ENCODE data around the gene FBXO31.
"Not testable (repeated sequence)": the region's sequence is repeated elsewhere in the genome, so short reads cannot be mapped to it uniquely, and the experiment has no call there.

FBXO31 gene

GRCh38 chr16:87391324-87391949 lies 7.9 kb upstream of the FBXO31 start:
- H3K27ac ChIP-seq, result peak overlapping the region; percentile 97 to 98
- peak overlapping the region; percentile 90 for H3K4me3 ChIP-seq
- TF ChIP-seq, protein P1, sequence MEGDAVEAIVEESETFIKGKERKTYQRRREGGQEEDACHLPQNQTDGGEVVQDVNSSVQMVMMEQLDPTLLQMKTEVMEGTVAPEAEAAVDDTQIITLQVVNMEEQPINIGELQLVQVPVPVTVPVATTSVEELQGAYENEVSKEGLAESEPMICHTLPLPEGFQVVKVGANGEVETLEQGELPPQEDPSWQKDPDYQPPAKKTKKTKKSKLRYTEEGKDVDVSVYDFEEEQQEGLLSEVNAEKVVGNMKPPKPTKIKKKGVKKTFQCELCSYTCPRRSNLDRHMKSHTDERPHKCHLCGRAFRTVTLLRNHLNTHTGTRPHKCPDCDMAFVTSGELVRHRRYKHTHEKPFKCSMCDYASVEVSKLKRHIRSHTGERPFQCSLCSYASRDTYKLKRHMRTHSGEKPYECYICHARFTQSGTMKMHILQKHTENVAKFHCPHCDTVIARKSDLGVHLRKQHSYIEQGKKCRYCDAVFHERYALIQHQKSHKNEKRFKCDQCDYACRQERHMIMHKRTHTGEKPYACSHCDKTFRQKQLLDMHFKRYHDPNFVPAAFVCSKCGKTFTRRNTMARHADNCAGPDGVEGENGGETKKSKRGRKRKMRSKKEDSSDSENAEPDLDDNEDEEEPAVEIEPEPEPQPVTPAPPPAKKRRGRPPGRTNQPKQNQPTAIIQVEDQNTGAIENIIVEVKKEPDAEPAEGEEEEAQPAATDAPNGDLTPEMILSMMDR (IDR thresholded peaks at IDR 0.05), result no peak
- DNase-seq (ENCODE audit: low spot score), result no peak

GRCh38 chr16:87390641-87391323 lies 7.2 kb upstream of the FBXO31 start:
- Histone ChIP-seq H3K4me3 (no peak overlapping the region), H3K27ac (peak overlapping the region; percentile 97 to 98)
- TF ChIP-seq, protein P1 (IDR thresholded peaks at IDR 0.05), result no peak
- peak; percentile 72 for DNase-seq (ENCODE audit: low spot score)

DNA sequence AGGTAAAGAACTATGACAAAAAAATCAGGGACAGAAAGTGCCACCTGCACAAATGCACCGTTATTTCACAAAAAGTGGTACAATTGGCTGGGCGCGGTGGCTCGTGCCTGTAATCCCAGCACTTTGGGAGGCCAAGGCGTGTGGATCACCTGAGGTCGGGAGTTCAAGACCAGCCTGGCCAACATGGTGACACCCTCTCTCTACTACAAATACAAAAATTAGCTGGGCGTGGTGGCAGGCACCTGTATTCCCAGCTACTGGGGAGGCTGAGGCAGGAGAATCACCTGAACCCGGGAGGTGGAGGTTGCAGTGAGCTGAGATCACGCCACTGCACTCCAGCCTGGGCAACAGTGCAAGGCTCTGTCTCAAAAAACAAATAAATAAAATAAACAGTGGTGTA lies 6.3 kb upstream of the FBXO31 start:
- H3K27ac ChIP-seq; DNase-seq (ENCODE audit: low spot score); H3K4me3 ChIP-seq: not testable (repeated sequence)

GRCh38 chr16:87389245-87389644 lies 5.7 kb upstream of the FBXO31 start:
- DNase-seq (ENCODE audit: low spot score), result peak; percentile 29

GRCh38 chr16:87388818-87389134 lies 5.2 kb upstream of the FBXO31 start:
- peak overlapping the region; percentile 53 for H3K4me3 ChIP-seq
- H3K27ac ChIP-seq, result peak overlapping the region; percentile 94 to 96
- TF ChIP-seq, protein P1 (IDR thresholded peaks at IDR 0.05), result no peak
- no peak for DNase-seq (ENCODE audit: low spot score)

More at GRCh38 chr16:87389245-87389644, 5.7 kb upstream of the FBXO31 start:
- TF ChIP-seq, protein P1 (IDR thresholded peaks at IDR 0.05), result no peak
- H3K27ac ChIP-seq, result peak overlapping the region in 1 of 2 donors; percentile 94
- no peak overlapping the region for H3K4me3 ChIP-seq

DNA sequence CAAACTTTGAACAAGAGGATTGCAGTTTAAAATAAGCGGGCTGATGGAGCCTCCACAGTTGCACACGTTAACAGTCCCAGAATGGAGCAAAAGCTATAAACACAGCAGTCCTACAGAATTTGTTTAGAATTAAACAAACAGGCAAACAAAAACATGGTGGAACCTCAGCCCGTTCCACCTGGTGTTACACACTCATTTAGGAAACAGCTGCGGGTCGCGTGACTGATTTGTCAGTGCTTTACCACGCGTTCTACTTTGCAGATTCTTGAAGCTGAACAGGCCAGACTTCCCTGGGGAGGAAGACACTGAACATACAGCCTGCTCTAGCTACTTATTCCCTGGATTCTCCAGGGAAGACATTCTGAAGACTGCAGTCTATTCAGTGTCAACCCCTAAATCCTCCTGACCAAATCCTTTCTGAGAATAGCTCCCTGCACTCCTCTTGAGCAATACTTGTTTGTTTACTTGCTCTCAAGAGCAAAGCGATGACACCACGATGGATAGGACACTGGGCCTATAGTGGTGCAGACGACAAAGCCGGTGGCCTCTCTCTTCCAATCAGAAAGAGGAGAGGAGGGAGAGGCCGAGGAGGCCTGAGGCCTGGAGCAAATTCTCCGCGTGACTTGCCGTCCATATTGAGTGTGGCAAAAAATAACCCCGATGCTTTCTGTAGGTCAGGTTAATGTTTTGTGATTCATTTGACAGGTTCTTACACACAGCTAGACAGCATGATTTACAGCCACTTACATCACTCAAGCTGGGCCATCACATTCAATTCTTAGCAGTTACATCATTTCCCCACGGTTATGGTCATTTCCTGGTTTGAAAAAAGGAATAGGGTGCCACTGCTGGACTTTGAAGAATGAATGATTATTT lies 4.6 kb upstream of the FBXO31 start:
- H3K27ac ChIP-seq, result peak overlapping the region; percentile 94 to 96
- peak; percentile 98 for DNase-seq (ENCODE audit: low spot score)
- peak overlapping the region; percentile 53 for H3K4me3 ChIP-seq
- TF ChIP-seq, protein P1 (IDR thresholded peaks at IDR 0.05), result no peak

DNA sequence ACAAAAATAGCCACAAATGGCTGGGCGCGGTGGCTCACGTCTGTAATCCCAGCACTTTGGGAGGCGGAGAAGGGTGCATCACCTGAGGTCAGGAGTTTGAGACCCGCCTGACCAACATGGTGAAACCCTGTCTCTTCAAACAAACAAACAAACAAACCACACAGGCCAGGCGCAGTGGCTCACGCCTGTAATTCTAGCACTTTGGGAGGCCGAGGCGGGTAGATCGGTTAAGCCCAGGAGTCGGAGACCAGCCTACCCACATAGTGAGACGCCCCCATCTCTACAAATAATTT lies 1.2 kb upstream of the FBXO31 start:
- peak overlapping the region; percentile 97 to 99 for H3K27ac ChIP-seq
- DNase-seq (ENCODE audit: low spot score), result not testable (repeated sequence)
- peak overlapping the region; percentile 83 for H3K4me3 ChIP-seq

Measured in coronary artery (tissue), 2 donors.